ENCODE data around the gene TBX21.

The TBX21 gene

GRCh38 chr17:47726796-47727703 is 6.0 kb upstream of the TBX21 start:
- DNase-seq (ENCODE audit: low spot score) = no peak
- TF ChIP-seq, protein P1, sequence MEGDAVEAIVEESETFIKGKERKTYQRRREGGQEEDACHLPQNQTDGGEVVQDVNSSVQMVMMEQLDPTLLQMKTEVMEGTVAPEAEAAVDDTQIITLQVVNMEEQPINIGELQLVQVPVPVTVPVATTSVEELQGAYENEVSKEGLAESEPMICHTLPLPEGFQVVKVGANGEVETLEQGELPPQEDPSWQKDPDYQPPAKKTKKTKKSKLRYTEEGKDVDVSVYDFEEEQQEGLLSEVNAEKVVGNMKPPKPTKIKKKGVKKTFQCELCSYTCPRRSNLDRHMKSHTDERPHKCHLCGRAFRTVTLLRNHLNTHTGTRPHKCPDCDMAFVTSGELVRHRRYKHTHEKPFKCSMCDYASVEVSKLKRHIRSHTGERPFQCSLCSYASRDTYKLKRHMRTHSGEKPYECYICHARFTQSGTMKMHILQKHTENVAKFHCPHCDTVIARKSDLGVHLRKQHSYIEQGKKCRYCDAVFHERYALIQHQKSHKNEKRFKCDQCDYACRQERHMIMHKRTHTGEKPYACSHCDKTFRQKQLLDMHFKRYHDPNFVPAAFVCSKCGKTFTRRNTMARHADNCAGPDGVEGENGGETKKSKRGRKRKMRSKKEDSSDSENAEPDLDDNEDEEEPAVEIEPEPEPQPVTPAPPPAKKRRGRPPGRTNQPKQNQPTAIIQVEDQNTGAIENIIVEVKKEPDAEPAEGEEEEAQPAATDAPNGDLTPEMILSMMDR (IDR thresholded peaks at IDR 0.05; ENCODE audit: extremely low read depth, insufficient read depth, missing control alignments) = no peak
- in situ Hi-C loops (cut with MboI; ENCODE audit: low pct_unique_long_range_greater_than_20kb, low sequenced_read_pairs, unreplicated experiment) = no loop called here

DNA sequence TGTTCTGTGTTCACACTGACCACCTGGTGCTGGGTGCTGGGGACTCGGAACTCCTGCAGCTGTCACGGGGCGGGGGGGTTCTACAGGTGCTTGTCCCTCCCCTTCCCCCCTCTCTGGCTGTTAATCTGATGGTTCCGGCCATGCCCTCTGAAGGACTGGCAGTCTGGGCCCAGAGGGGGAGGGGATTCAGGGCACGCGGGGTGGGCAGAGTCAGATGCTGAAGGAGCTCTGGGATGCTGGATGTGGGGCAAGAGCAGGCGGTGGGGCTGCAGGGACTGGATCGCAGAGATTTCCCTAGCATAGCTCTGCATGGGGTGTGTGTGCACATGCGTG is 5.4 kb upstream of the TBX21 start:
- DNase-seq (ENCODE audit: low spot score) = no peak
- TF ChIP-seq, protein P1 (IDR thresholded peaks at IDR 0.05; ENCODE audit: extremely low read depth, insufficient read depth, missing control alignments) = no peak
- in situ Hi-C loops (cut with MboI; ENCODE audit: low pct_unique_long_range_greater_than_20kb, low sequenced_read_pairs, unreplicated experiment) = no loop called here

DNA sequence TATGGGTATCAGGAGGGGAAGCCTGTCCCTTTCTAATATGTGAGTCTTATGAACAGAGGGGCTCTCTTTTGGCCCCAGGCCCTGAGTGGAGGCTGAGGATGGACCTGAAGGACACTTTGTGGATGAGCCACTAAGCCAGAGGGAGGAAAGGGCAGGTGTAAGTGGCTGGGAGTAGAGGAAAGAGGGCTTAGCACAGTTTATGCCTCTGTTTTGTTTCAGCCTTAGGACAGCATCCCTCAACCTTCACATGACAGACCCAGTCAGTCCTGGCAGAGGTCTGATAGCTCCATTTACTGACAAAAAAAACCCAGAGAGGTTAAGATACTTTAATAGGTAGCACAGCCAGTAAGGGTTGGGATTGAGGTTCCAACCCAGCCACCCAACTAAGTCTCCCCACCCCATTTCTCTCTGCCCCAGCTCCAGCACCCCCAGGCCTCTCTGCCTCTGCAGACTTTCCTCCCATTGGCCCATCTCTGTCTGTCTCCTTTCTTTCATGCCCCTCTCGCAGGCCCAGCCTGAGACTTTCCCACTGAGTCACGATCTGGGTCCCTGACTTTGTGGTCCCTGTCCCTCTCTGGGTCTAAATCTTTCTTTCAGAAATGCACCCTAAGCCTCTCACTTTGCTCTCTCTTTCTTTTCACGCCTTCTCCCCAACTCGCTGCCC is 4.7 kb upstream of the TBX21 start:
- TF ChIP-seq, protein P1 (IDR thresholded peaks at IDR 0.05; ENCODE audit: extremely low read depth, insufficient read depth, missing control alignments) = no peak
- in situ Hi-C loops (cut with MboI; ENCODE audit: low pct_unique_long_range_greater_than_20kb, low sequenced_read_pairs, unreplicated experiment) = no loop called here
- no peak for DNase-seq (ENCODE audit: low spot score)

DNA sequence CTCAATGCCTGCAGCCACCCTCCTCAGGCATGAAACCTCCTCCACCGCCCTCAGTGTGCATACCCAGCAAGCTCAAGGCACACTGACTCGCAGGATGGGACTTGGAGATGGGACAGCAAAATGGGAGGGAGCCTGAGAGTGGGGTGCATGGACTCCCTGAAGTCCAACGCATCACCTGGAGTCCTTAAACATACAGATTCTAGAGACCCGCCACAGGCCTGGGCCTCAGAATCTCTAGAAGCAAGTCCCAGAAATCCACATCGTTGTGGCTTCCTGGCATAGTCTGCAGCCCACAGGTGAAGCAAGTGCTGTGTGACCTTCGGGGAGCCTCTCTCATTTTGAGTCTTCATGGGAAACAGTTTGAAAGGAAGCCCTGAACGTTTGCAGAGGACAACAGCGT is 3.6 kb upstream of the TBX21 start:
- TF ChIP-seq, protein P1 (IDR thresholded peaks at IDR 0.05; ENCODE audit: extremely low read depth, insufficient read depth, missing control alignments) = no peak
- DNase-seq (ENCODE audit: low spot score) = no peak
- in situ Hi-C loops (cut with MboI; ENCODE audit: low pct_unique_long_range_greater_than_20kb, low sequenced_read_pairs, unreplicated experiment) = no loop called here

DNA sequence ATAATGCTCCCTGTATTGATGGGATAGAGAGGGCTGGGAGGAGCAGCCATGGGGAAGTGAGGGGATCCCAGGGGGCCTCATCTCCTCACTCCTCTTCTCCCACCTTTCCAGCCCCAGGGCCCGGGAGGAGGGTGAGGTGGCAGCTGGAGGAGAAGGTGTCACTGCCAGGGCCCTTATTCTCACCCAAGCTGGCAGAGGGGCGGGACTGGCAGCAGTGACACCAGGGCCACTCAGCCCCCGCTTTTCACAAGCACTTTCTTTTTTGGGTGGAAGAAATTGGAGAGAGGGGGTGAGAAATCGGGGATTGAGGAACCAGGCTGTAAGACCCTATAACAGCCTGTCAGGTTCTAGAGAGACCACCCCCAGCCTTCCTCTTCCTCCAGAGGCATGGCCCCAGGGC is 2.4 kb upstream of the TBX21 start:
- in situ Hi-C loops (cut with MboI; ENCODE audit: low pct_unique_long_range_greater_than_20kb, low sequenced_read_pairs, unreplicated experiment) = no loop called here
- DNase-seq (ENCODE audit: low spot score) = no peak
- TF ChIP-seq, protein P1 (IDR thresholded peaks at IDR 0.05; ENCODE audit: extremely low read depth, insufficient read depth, missing control alignments) = no peak

DNA sequence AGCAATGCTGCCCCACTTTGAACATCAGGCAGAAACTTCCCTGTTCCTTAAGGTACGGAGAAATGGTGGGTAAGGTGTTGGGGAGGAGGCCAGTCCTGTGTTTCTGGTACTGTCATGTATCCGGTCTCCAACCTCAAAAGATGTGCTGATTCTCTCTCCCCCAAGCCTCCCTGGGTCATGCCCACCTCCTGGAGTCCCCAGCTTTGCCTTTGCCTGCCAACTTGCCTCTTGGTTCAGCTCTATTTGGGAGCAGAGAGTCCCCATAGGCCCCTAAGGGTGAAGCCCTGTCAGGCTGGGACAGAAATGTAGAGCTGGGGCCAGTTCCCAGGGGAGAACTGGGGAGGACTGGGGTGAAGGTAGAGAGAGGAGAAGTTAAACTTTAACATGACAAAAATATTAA is 1.6 kb upstream of the TBX21 start:
- in situ Hi-C loops (cut with MboI; ENCODE audit: low pct_unique_long_range_greater_than_20kb, low sequenced_read_pairs, unreplicated experiment) = no loop called here
- no peak for DNase-seq (ENCODE audit: low spot score)
- TF ChIP-seq, protein P1 (IDR thresholded peaks at IDR 0.05; ENCODE audit: extremely low read depth, insufficient read depth, missing control alignments) = no peak
